ENCODE data around the gene PDE3A. TPM values are rescaled to one million over a fixed set of nuclear protein-coding genes. Genes with fewer than 3 reads are reported as not detected.

The PDE3A gene
- total RNA-seq (2013; cell fraction: nucleolus; rRNA removed), result 0.59 and 1.4 TPM in 2 replicates
- total RNA-seq (2014; rRNA removed), result 2.3 and 2.7 TPM in 2 replicates
- total RNA-seq (2014; rRNA removed; fragmentation: Illumina TruSeq; extraction: Trizol), result 2.3 and 2.6 TPM in 2 replicates
- 2.1 and 2.2 TPM in 2 replicates for total RNA-seq (2021)
- polyA plus RNA-seq (2011; ENCODE audit: low read depth), result not detected
- 0.01 and 0.04 TPM in 2 replicates for polyA plus RNA-seq (2011; rRNA removed)
- 0.01 and 0.03 TPM in 2 replicates for polyA plus RNA-seq (2011; cell fraction: cytosol; rRNA removed)
- polyA plus RNA-seq (2011; cell fraction: nucleus; rRNA removed), result 0.03 and 0.04 TPM in 2 replicates
- not detected in 2 replicates for polyA plus RNA-seq (2012)
- 1.9 and 2.1 TPM in 2 replicates for polyA plus RNA-seq (2014; fragmentation: Illumina TruSeq; extraction: Trizol)
- under 1 TPM; 0.26 to 0.35 TPM for polyA plus RNA-seq (2014; fragmentation: Nextera tagmentation; extraction: Ambion mirVana)
- polyA plus RNA-seq (2014; rRNA removed), result 1.2 and 1.3 TPM in 2 replicates
- polyA plus RNA-seq (2016; fragmentation: Nextera tagmentation; extraction: Ambion mirVana), result 1 to 10 TPM in 1 of 2 experiments, under 1 TPM in 1; 0.79 to 1.7 TPM
- 0.07 and 0.15 TPM in 2 replicates for polyA minus RNA-seq (2011; rRNA and poly(A)+ RNA removed)
- polyA minus RNA-seq (2011; cell fraction: cytosol; rRNA and poly(A)+ RNA removed), result 0.80 and 0.83 TPM in 2 replicates
- polyA minus RNA-seq (2011; cell fraction: nucleus; rRNA and poly(A)+ RNA removed), result under 0.01 and 0.19 TPM in 2 replicates
- percentile 8 among the genes with signal in this experiment for Bru-seq, nascent RNA
- percentile 9 among the genes with signal in this experiment for BruChase-seq, experiment 1, labeled RNA remaining after a 6-hour chase
- percentile 10 among the genes with signal in this experiment for BruChase-seq, experiment 2, labeled RNA remaining after a 2-hour chase
- long read RNA-seq, experiment 1, result 0 reads
- long read RNA-seq, experiment 2, result 0 reads

- intact Hi-C loops (cut with micrococcal nuclease; ENCODE audit: unreplicated experiment), result no loop called here
- ATAC-seq (no peak), FAIRE-seq (no peak), DNase-seq (ENCODE audit: low read depth, low spot score) (no peak)
- 26% methylated on average over 19 of the region's 24 CpGs for WGBS (ENCODE audit: insufficient coverage, insufficient replicate concordance, low lambda C conversion rate, missing lambda C conversion rate)
- Histone ChIP-seq H3K79me2 (ENCODE audit: control insufficient read depth, insufficient read depth, low read length) (no peaks in the 10 kb centered on the region), H3K36me3 (ENCODE audit: control insufficient read depth in 2 of 2, insufficient read depth in 2 of 2, low read length in 1 of 2) (no peaks in the 10 kb centered on the region), H3K27me3 (replicated peaks in 1 of 2; ENCODE audit: control insufficient read depth in 2 of 2, insufficient read depth in 2 of 2, low read length in 1 of 2) (peaks cover 0 to 4% of the 10 kb centered on the region in 2 experiments; a peak in 2 of 4 replicates), H3K4me2 (ENCODE audit: control insufficient read depth, insufficient read depth) (no peak within 1 kb of the TSS), H3K4me1 (ENCODE audit: control insufficient read depth, insufficient read depth, low read length) (no peaks in the 10 kb centered on the region), H3K4me3 (no peak within 1 kb of the TSS), H3K9ac (ENCODE audit: control insufficient read depth, insufficient read depth, low read length) (no peak within 1 kb of the TSS), H2AFZ (ENCODE audit: control insufficient read depth, low read depth, low read length) (no peak within 1 kb of the TSS), H4K20me1 (ENCODE audit: control insufficient read depth, insufficient read depth) (no peaks in the 10 kb centered on the region), H3K9me3 (replicated peaks; ENCODE audit: control insufficient read depth, insufficient read depth, low read length) (no peaks in the 10 kb centered on the region), H3K27ac (ENCODE audit: control insufficient read depth, insufficient read depth) (no peak within 1 kb of the TSS)
- ChIA-PET SMC1A (ENCODE audit: uncharacterized antibody, unreplicated experiment) (no interaction called here), POLR2A (no interaction called here), CTCF (interaction anchor here (0.5 to 0.7 kb wide), 2 partner anchors 22 to 54 kb away, joined by 3 read pairs; no protein-coding TSS in a partner anchor), RAD21 (ENCODE audit: unreplicated experiment) (no interaction called here)
- in situ Hi-C loops (cut with MboI), result no loop called here
- no TSS peak for BruUV-seq (replicated peaks)
- TF ChIP-seq HSF1 (IDR thresholded peaks at IDR 0.05; ENCODE audit: low read depth, low read length) (no peak), PML (IDR thresholded peaks at IDR 0.05; ENCODE audit: low read length) (no peak), FOXK2 (IDR thresholded peaks at IDR 0.05) (no peak), DPF2 (IDR thresholded peaks at IDR 0.05) (no peak), MXI1 (IDR thresholded peaks at IDR 0.05; ENCODE audit: low read depth, low read length) (no peak), ZNF384 (IDR thresholded peaks at IDR 0.05; ENCODE audit: borderline replicate concordance, low read depth, low read length) (no peak), SMARCA5 (IDR thresholded peaks at IDR 0.05) (no peak), CREB1 (IDR thresholded peaks at IDR 0.05; ENCODE audit: low read depth) (no peak), EGR1 (IDR thresholded peaks at IDR 0.05; ENCODE audit: borderline replicate concordance in 1 of 2, low read depth in 2 of 2, low read length in 2 of 2) (no peak), STAT3 (IDR thresholded peaks at IDR 0.05; ENCODE audit: low read depth, low read length) (no peak), SUPT20H (IDR thresholded peaks at IDR 0.05; ENCODE audit: borderline replicate concordance, control insufficient read depth, low read depth, low read length) (no peak), IKZF2 (IDR thresholded peaks at IDR 0.05) (no peak), TBL1XR1 (IDR thresholded peaks at IDR 0.05; ENCODE audit: low read depth, low read length) (no peak)
- TF ChIP-seq, protein P1, sequence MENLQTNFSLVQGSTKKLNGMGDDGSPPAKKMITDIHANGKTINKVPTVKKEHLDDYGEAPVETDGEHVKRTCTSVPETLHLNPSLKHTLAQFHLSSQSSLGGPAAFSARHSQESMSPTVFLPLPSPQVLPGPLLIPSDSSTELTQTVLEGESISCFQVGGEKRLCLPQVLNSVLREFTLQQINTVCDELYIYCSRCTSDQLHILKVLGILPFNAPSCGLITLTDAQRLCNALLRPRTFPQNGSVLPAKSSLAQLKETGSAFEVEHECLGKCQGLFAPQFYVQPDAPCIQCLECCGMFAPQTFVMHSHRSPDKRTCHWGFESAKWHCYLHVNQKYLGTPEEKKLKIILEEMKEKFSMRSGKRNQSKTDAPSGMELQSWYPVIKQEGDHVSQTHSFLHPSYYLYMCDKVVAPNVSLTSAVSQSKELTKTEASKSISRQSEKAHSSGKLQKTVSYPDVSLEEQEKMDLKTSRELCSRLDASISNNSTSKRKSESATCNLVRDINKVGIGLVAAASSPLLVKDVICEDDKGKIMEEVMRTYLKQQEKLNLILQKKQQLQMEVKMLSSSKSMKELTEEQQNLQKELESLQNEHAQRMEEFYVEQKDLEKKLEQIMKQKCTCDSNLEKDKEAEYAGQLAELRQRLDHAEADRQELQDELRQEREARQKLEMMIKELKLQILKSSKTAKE (IDR thresholded peaks at IDR 0.05; ENCODE audit: low read depth, poor library complexity, severe bottlenecking), result no peak
Measured at GRCh38 chr12:20368114-20368650, at the start of gene PDE3A. Gene PDE3A, plus strand, starts transcription at chr12:20368537. Its CDS starts 748 bp downstream, at chr12:20369285.
